Activated CD4-positive, alpha-beta memory T cell treated with anti-CD3 and anti-CD28 coated beads for 36 hours (primary cell): Measurements from ENCODE around the gene SCRG1. TPM values are rescaled to one million over a fixed set of nuclear protein-coding genes. Genes with fewer than 3 reads are reported as not detected.

ENCODE experiments used
- CTCF ChIA-PET: fragments of 350-600 bp; sonication (Branson Sonifier 250); formaldehyde crosslinking; loops from one replicate; lab custom pipeline; 2021; ENCODE audit warnings: antibody characterized with exemption, inconsistent platforms; lab: Charles Lee
- POLR2A ChIA-PET: fragments of 350-600 bp; sonication (Branson Sonifier 250); formaldehyde crosslinking; loops from one replicate; lab custom pipeline; 2021; ENCODE audit warnings: antibody characterized with exemption; lab: Charles Lee
- DNase-seq: peaks from one replicate; pipeline ENCODE4 v3.0.0-alpha.2; 2020
- H3K27ac Mint-ChIP-seq: one replicate; pipeline ENCODE4 v1.8.0; 2021; ENCODE audit warnings: mixed read lengths
- H3K27me3 Mint-ChIP-seq: one replicate; pipeline ENCODE4 v1.8.0; 2021; ENCODE audit warnings: mixed read lengths
- H3K36me3 Mint-ChIP-seq: one replicate; pipeline ENCODE4 v1.8.0; 2021; ENCODE audit warnings: mixed read lengths
- H3K4me1 Mint-ChIP-seq: one replicate; pipeline ENCODE4 v1.8.0; 2021; ENCODE audit warnings: low read depth, mixed read lengths
- H3K4me3 Mint-ChIP-seq: one replicate; pipeline ENCODE4 v1.8.0; 2021; ENCODE audit warnings: mild to moderate bottlenecking, mixed read lengths
- H3K9me3 Mint-ChIP-seq: one replicate; pipeline ENCODE4 v1.8.0; 2021; ENCODE audit warnings: mixed read lengths
- intact Hi-C: fragments of 100-400 bp; cut with micrococcal nuclease; formaldehyde crosslinking; loops from one replicate; pipeline ENCODE4 v1.15.1; 2023
- total RNA-seq, 2 experiments: library from RNA; stranded (reverse); gene quantifications; one replicate each; pipeline ENCODE4 v1.2.3, GENCODE V29; 2021

SCRG1 gene
- total RNA-seq, 2 experiments from 2014 or later: not detected

- ChIA-PET POLR2A (no interaction called here), CTCF (interaction anchor here (0.9 to 1.6 kb wide), 6 partner anchors 9 to 124 kb away, joined by 3 to 8 read pairs (median 4); no protein-coding TSS in a partner anchor)
- intact Hi-C loops: loop anchor here (5.0 kb wide), 1 partner anchor 732 kb away; no protein-coding TSS in a partner anchor
- DNase-seq: no peak
- peaks cover 28% of the 10 kb centered on the region for H3K4me1 Mint-ChIP-seq
- no peaks in the 10 kb centered on the region for H3K27me3 Mint-ChIP-seq
- no peaks in the 10 kb centered on the region for H3K9me3 Mint-ChIP-seq
- no peak overlapping the region for H3K27ac Mint-ChIP-seq
- H3K4me3 Mint-ChIP-seq: no peak overlapping the region
- H3K36me3 Mint-ChIP-seq: no peaks in the 10 kb centered on the region
Observed at GRCh38 chr4:173424899-173425805, 26.2 kb upstream of the SCRG1 start.

- no peaks in the 10 kb centered on the region for H3K27me3 Mint-ChIP-seq
- no peaks in the 10 kb centered on the region for H3K9me3 Mint-ChIP-seq
- ChIA-PET CTCF (interaction anchor here (0.5 to 13.8 kb wide), 25 partner anchors 8 to 1274 kb away, joined by 3 to 150 read pairs (median 4); no protein-coding TSS in a partner anchor), POLR2A (interaction anchor here (0.6 to 1.1 kb wide), 2 partner anchors 51 to 119 kb away, joined by 3 read pairs; no protein-coding TSS in a partner anchor)
- no peak overlapping the region for H3K27ac Mint-ChIP-seq
- intact Hi-C loops: loop anchor here (1.0 to 5.0 kb wide), 2 partner anchors 74 to 736 kb away; no protein-coding TSS in a partner anchor
- no peak overlapping the region for H3K4me3 Mint-ChIP-seq
- DNase-seq: no peak
- peaks cover 13% of the 10 kb centered on the region for H3K4me1 Mint-ChIP-seq
- no peaks in the 10 kb centered on the region for H3K36me3 Mint-ChIP-seq
Observed at GRCh38 chr4:173420801-173421200, 21.9 kb upstream of the SCRG1 start.

GRCh38 chr4:173420324-173420752, 21.4 kb upstream of the SCRG1 start:
- no peak overlapping the region for H3K27ac Mint-ChIP-seq
- CTCF ChIA-PET: interaction anchor here (0.5 to 13.8 kb wide), 26 partner anchors 9 to 1274 kb away, joined by 3 to 150 read pairs (median 4); no protein-coding TSS in a partner anchor
- no peak overlapping the region for H3K4me3 Mint-ChIP-seq
- no peaks in the 10 kb centered on the region for H3K36me3 Mint-ChIP-seq
- no peak for DNase-seq
- H3K4me1 Mint-ChIP-seq: peaks cover 8% of the 10 kb centered on the region
- POLR2A ChIA-PET: interaction anchor here (0.6 to 1.1 kb wide), 2 partner anchors 50 to 118 kb away, joined by 3 read pairs; no protein-coding TSS in a partner anchor
- H3K27me3 Mint-ChIP-seq: no peaks in the 10 kb centered on the region
- intact Hi-C loops: loop anchor here (1.0 to 5.0 kb wide), 2 partner anchors 74 to 737 kb away; no protein-coding TSS in a partner anchor
- H3K9me3 Mint-ChIP-seq: no peaks in the 10 kb centered on the region

- H3K9me3 Mint-ChIP-seq: no peaks in the 10 kb centered on the region
- peaks cover 3% of the 10 kb centered on the region for H3K4me1 Mint-ChIP-seq
- no peak overlapping the region for H3K4me3 Mint-ChIP-seq
- DNase-seq: no peak
- CTCF ChIA-PET: interaction anchor here (0.9 to 13.8 kb wide), 13 partner anchors 13 to 405 kb away, joined by 3 to 150 read pairs (median 6); no protein-coding TSS in a partner anchor
- POLR2A ChIA-PET: no interaction called here
- H3K27ac Mint-ChIP-seq: no peak overlapping the region
- intact Hi-C loops: loop anchor here (5.0 to 10.0 kb wide), 2 partner anchors 134 to 391 kb away; no protein-coding TSS in a partner anchor
- no peaks in the 10 kb centered on the region for H3K27me3 Mint-ChIP-seq
- H3K36me3 Mint-ChIP-seq: no peaks in the 10 kb centered on the region
Observed at GRCh38 chr4:173418639-173419038, 19.7 kb upstream of the SCRG1 start.

- ChIA-PET CTCF (interaction anchor here (0.7 to 13.8 kb wide), 12 partner anchors 12 to 404 kb away, joined by 3 to 150 read pairs (median 5); no protein-coding TSS in a partner anchor), POLR2A (no interaction called here)
- no peak for DNase-seq
- Mint-ChIP-seq H3K27me3 (no peaks in the 10 kb centered on the region), H3K9me3 (no peaks in the 10 kb centered on the region), H3K4me3 (no peak overlapping the region), H3K27ac (no peak overlapping the region), H3K4me1 (peaks cover 3% of the 10 kb centered on the region), H3K36me3 (no peaks in the 10 kb centered on the region)
- intact Hi-C loops: loop anchor here (1.0 to 10.0 kb wide), 5 partner anchors 45 to 405 kb away; no protein-coding TSS in a partner anchor
Observed at GRCh38 chr4:173417833-173418232, 18.9 kb upstream of the SCRG1 start.

GRCh38 chr4:173415885-173416653, 17.2 kb upstream of the SCRG1 start:
- Mint-ChIP-seq H3K4me3 (no peak overlapping the region), H3K9me3 (no peaks in the 10 kb centered on the region), H3K27ac (no peak overlapping the region), H3K27me3 (no peaks in the 10 kb centered on the region), H3K4me1 (peaks cover 3% of the 10 kb centered on the region), H3K36me3 (no peaks in the 10 kb centered on the region)
- no peak for DNase-seq
- CTCF ChIA-PET: interaction anchor here (0.6 to 13.8 kb wide), 14 partner anchors 9 to 1011 kb away, joined by 3 to 150 read pairs (median 3); no protein-coding TSS in a partner anchor
- intact Hi-C loops: loop anchor here (2.0 to 10.0 kb wide), 3 partner anchors 43 to 389 kb away; no protein-coding TSS in a partner anchor
- POLR2A ChIA-PET: interaction anchor here (1.0 kb wide), 1 partner anchor 46 kb away, joined by 5 read pairs; no protein-coding TSS in a partner anchor

- no peaks in the 10 kb centered on the region for H3K36me3 Mint-ChIP-seq
- CTCF ChIA-PET: interaction anchor here (0.7 to 13.8 kb wide), 5 partner anchors 40 to 401 kb away, joined by 3 to 150 read pairs (median 3); no protein-coding TSS in a partner anchor
- no peak for DNase-seq
- POLR2A ChIA-PET: interaction anchor here (1.0 kb wide), 1 partner anchor 45 kb away, joined by 5 read pairs; no protein-coding TSS in a partner anchor
- H3K4me1 Mint-ChIP-seq: no peaks in the 10 kb centered on the region
- H3K9me3 Mint-ChIP-seq: no peaks in the 10 kb centered on the region
- H3K4me3 Mint-ChIP-seq: no peak overlapping the region
- H3K27ac Mint-ChIP-seq: no peak overlapping the region
- H3K27me3 Mint-ChIP-seq: no peaks in the 10 kb centered on the region
- intact Hi-C loops: loop anchor here (5.0 to 10.0 kb wide), 2 partner anchors 130 to 388 kb away; no protein-coding TSS in a partner anchor
Observed at GRCh38 chr4:173415092-173415491, 16.2 kb upstream of the SCRG1 start.

- DNase-seq: no peak
- ChIA-PET CTCF (interaction anchor here (1.7 to 13.8 kb wide), 2 partner anchors 95 to 400 kb away, joined by 6 to 150 read pairs; no protein-coding TSS in a partner anchor), POLR2A (no interaction called here)
- no peak overlapping the region for H3K4me3 Mint-ChIP-seq
- intact Hi-C loops: loop anchor here (10.0 kb wide), 1 partner anchor 130 kb away; no protein-coding TSS in a partner anchor
- no peaks in the 10 kb centered on the region for H3K4me1 Mint-ChIP-seq
- no peak overlapping the region for H3K27ac Mint-ChIP-seq
- no peaks in the 10 kb centered on the region for H3K36me3 Mint-ChIP-seq
- no peaks in the 10 kb centered on the region for H3K9me3 Mint-ChIP-seq
- H3K27me3 Mint-ChIP-seq: no peaks in the 10 kb centered on the region
Observed at GRCh38 chr4:173414456-173414855, 15.5 kb upstream of the SCRG1 start.

- DNase-seq: no peak
- no peaks in the 10 kb centered on the region for H3K9me3 Mint-ChIP-seq
- intact Hi-C loops: loop anchor here (10.0 kb wide), 1 partner anchor 128 kb away; no protein-coding TSS in a partner anchor
- ChIA-PET CTCF (interaction anchor here (0.7 to 13.8 kb wide), 7 partner anchors 9 to 399 kb away, joined by 3 to 150 read pairs (median 4); no protein-coding TSS in a partner anchor), POLR2A (interaction anchor here (0.7 to 1.2 kb wide), 2 partner anchors 80 to 92 kb away, joined by 3 to 4 read pairs; no protein-coding TSS in a partner anchor)
- H3K27ac Mint-ChIP-seq: no peak overlapping the region
- no peaks in the 10 kb centered on the region for H3K4me1 Mint-ChIP-seq
- H3K4me3 Mint-ChIP-seq: no peak overlapping the region
- H3K36me3 Mint-ChIP-seq: no peaks in the 10 kb centered on the region
- no peaks in the 10 kb centered on the region for H3K27me3 Mint-ChIP-seq
Observed at GRCh38 chr4:173413036-173413435, 14.1 kb upstream of the SCRG1 start.

GRCh38 chr4:173411106-173411693, 12.3 kb upstream of the SCRG1 start:
- Mint-ChIP-seq H3K9me3 (no peaks in the 10 kb centered on the region), H3K36me3 (no peaks in the 10 kb centered on the region), H3K4me3 (no peak overlapping the region), H3K4me1 (peaks cover 4% of the 10 kb centered on the region), H3K27ac (no peak overlapping the region), H3K27me3 (no peaks in the 10 kb centered on the region)
- intact Hi-C loops: loop anchor here (10.0 kb wide), 1 partner anchor 126 kb away; no protein-coding TSS in a partner anchor
- ChIA-PET POLR2A (no interaction called here), CTCF (interaction anchor here (0.6 to 13.8 kb wide), 5 partner anchors 9 to 109 kb away, joined by 3 to 150 read pairs (median 4); no protein-coding TSS in a partner anchor)
- DNase-seq: no peak
